Sciatic nerve (tissue), 2 donors: ENCODE data around the gene DLG2. TPM values are rescaled to one million over a fixed set of nuclear protein-coding genes. Genes with fewer than 3 reads are reported as not detected.
"Not testable (repeated sequence)": the region's sequence is repeated elsewhere in the genome, so short reads cannot be mapped to it uniquely, and the experiment has no call there.

Experiments
- ATAC-seq: fragments of 200-7000 bp; cut with Tn5 transposase; one replicate; pipeline ENCODE4 v1.9.1; 2020; ENCODE audit warnings: mild to moderate bottlenecking, moderate library complexity
- DNase-seq: peaks from one replicate; pipeline ENCODE4 v3.0.0-alpha.2; 2020; ENCODE audit warnings: low spot score
- intact Hi-C: fragments of 100-400 bp; cut with DNase I; formaldehyde crosslinking; loops from one replicate; pipeline ENCODE4 v1.14.2; 2022
- total RNA-seq: library from RNA; stranded (reverse); fragmentation: NEBNext Ultra II Directional; extraction: Animal tissue kit (Norgen Biotek cat#: 25700); gene quantifications from one replicate; pipeline ENCODE4 v1.2.1, GENCODE V29; 2021
- donor health status: DM: no; HTN: no; CAD: no.
- donor health status: DM: no; HTN: no; CAD: no.

Gene DLG2
- total RNA-seq, 1 donor from 2014 or later, result 17.3 TPM

DNA sequence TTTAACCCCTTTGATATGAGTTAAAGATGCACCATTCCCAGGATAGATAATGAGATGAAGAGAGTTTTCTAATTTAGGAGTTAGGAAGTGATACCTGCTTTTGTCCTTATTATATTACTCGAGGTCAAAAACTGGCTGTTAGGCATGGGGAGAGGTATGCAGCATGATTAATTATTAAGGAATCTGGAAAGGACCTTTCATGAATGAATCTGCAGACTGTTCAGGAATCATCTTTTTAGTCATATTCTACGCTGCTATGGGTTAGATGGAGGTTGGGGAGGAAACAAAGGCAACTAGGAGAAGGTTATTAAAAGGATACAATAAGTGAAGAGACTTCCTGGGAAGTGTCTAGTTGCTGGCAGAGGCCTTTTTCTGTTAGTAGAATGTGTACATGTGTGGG is 1848.5 kb downstream of the DLG2 start:
- DNase-seq, result no peak
- intact Hi-C loops, result no loop called here
- no peak for ATAC-seq

- DNase-seq (no peak), ATAC-seq (no peak)
Measured at GRCh38 chr11:83773950-83774880, 1852.9 kb downstream of the DLG2 start.

DNA sequence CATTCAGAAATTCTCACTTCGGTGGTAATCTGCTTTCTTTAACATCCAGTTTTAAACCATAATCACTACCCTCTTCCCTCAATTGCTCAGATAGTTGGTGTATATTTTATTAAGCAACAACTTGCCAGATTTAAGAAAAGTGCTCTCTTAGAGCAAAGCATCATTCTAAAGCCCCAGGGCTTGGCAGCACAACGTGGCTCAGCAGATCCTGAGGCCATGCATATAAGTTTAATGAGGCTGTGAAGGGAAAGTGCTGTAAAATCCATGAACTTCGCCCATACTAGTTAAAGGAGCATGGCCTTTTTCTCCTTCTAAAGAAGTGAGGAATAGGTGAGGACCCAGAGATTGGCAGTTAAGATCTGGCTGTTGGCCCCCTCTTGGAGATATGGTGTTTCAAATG is 1858.7 kb downstream of the DLG2 start:
- intact Hi-C loops, result no loop called here
- no peak for DNase-seq

More at GRCh38 chr11:83773950-83774880, 1852.9 kb downstream of the DLG2 start:
- intact Hi-C loops, result no loop called here

GRCh38 chr11:83766932-83767331 is 1860.2 kb downstream of the DLG2 start:
- intact Hi-C loops, result no loop called here
- no peak for ATAC-seq
- DNase-seq, result no peak

More for the DNA sequence above, 1858.7 kb downstream of the DLG2 start:
- no peak for ATAC-seq

- intact Hi-C loops, result no loop called here
- DNase-seq (no peak), ATAC-seq (no peak)
Measured at GRCh38 chr11:83764643-83765042, 1862.5 kb downstream of the DLG2 start.

DNA sequence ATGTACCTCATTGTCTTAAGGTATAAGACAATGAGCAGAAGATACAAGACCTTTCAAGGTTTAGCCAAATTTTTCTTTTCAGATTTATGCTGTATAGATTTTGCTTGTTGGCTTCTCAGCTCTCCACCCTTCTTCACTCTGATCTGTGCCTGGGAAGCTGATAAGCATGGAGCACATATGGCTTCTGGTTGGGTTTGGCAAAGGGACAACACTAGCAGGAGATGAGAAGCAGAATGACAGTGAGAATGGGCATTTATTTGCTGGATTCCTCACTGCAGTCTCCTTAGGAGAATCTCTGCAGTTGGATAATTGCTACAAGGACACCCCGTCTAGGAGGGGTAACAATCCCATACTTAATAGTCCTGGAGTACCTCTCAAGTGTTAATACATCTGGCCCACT is 1866.2 kb downstream of the DLG2 start:
- ATAC-seq, result no peak
- intact Hi-C loops, result no loop called here
- DNase-seq, result no peak

DNA sequence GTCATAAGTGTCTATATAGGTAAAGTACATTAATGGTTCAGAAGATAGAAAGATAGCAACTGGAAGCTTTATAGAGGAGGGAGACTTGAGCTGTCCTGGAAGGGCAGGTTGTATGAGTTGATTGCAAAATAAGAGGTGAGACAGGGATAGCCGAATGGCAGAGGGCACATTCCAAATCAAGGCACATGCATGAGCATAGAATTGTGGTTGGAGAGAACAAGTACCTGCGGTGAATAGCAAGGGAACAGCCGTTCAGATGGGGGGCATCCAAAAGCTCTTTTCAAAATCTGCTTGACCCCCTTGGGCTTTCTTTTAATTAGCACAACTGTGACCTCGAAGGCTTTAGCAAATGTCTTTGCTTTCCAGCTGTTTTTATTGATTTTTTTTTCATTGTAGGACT is 1868.0 kb downstream of the DLG2 start:
- DNase-seq, result no peak
- intact Hi-C loops, result no loop called here
- no peak for ATAC-seq

DNA sequence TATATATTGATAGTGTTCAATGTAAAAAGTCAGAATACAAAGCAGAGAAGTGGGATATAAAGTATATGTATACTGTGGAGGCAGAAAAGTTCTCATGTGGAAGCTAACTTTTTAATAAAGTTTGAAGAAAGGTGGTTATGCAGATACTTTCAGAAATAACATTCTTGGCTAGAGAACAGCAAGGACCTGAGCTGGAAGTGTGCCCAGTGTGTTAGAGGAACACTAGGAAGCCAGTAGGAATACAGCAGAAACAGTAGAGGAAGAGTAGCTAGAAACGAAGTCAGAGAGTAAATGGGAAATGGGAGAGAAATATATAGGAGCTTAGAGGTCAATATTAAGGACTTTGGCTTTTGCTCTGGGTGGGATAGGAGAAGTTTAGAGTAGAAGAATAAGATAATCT is 1876.1 kb downstream of the DLG2 start:
- DNase-seq, result no peak
- ATAC-seq, result no peak
- intact Hi-C loops, result no loop called here

DNA sequence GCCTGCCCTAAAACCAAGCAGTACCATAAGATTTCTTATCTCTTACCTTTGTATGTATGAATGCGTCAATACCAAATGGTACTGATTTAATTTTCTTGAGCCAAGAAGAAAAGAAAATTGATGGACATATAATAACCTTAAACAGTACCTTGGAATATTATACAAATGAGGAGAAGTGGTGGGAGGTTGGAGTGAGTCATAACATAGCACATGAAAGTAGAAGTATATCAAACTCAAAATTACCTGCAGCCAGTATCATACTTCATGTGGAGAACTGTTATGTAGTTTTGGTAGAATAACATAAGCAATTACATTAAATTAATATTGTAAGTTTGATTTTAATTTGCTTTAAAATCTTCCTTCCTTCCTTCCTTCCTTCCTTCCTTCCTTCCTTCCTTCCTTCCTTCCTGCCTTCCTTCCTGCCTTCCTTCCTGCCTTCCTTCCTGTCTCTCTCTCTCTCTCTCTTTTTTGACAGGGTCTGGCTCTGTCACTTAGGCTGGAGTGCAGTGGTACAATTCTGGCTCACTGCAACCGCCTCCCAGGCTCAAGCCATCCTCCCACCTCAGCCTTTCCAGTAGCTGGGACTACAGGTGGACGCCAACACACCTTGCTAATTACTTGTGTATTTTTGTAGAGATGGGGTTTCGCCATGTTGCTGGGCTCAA is 1880.1 kb downstream of the DLG2 start:
- intact Hi-C loops, result no loop called here
- DNase-seq (no peak), ATAC-seq (no peak)

- DNase-seq, result no peak
- ATAC-seq, result no peak
- intact Hi-C loops, result no loop called here
Measured at GRCh38 chr11:83744620-83745192, 1882.4 kb downstream of the DLG2 start.

DNA sequence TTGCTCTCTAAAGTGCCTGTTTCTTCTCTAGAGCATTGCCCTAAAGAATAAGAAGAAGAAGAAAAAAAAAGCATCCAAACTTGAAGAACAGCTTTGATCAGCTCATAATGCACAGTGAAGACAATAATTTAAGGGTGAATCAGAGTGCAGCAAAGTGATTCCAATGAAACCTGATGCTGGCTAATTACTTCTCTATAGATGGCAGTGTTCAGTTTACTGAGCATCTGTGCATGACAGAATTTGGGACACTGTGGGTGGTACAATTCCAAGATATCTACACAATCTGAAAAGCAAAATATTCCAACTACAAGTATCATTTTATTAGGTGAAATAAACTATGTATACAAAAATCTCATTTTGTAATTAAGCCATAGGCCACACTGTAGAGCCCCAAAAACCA is 1890.5 kb downstream of the DLG2 start:
- DNase-seq, result no peak
- intact Hi-C loops, result no loop called here
- ATAC-seq, result no peak

DNA sequence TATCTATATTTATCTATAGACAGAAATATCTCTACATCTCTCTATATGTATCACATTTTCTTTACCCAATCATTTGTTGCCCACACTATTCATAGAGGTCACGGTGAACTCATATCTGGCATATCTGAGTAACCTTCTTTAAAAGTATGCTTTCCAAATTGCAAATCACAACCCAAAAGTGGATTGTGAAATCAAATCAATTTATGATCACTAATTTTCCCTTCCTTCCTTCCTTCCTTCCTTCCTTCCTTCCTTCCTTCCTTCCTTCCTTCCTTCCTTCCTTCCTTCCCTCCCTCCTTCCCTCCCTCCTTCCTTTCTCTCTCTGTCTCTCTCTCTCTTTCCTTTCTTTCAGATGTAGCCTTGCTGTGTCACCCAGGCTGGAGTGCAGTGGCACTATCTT is 1893.0 kb downstream of the DLG2 start:
- ATAC-seq (no peak), DNase-seq (no peak)
- intact Hi-C loops, result no loop called here

DNA sequence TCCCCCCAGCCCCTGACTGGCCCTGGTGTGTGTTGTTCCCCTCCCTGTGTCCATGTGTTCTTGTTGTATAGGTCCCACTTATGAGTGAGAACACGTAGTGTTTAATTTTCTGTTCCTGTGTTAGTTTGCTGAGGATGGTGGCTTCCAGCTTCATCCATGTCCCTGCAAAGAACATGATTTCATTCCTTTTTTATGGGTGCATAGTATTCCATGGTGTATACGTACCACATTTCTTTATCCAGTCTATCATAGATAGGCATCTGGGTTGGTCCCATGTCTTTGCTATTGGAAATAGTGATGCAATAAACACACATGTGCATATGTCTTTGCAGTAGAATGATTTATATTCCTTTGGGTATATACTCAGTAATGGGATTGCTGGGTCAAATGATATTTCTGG is 1895.9 kb downstream of the DLG2 start:
- ATAC-seq, DNase-seq, intact Hi-C loops: not testable (repeated sequence)

GRCh38 chr11:83728281-83728680 is 1898.9 kb downstream of the DLG2 start:
- ATAC-seq, result no peak
- intact Hi-C loops, result no loop called here
- DNase-seq, result no peak

- intact Hi-C loops, result no loop called here
- no peak for DNase-seq
- ATAC-seq, result no peak
Measured at GRCh38 chr11:83727251-83727650, 1899.9 kb downstream of the DLG2 start.

DNA sequence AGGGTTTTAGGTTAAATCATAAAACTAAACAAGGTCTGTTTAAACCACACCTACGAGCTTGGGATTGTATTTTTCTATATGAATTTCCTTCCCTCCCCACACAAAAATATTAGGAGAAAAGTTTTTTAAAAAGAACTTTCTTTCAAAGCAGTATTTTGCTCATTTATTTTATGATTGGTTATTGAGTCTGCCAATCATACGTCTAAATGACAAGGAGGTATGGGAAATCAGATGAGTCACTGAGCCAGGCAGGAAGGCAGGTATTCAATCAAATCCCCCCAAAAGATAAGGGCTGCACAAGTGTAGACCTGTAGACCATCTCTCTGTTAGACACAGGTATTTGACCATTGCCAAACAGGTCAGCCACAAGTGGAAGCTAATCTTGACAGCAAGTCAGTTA is 1900.8 kb downstream of the DLG2 start:
- ATAC-seq (no peak), DNase-seq (no peak)
- intact Hi-C loops, result no loop called here

- ATAC-seq, result no peak
- DNase-seq, result no peak
- intact Hi-C loops, result no loop called here
Measured at GRCh38 chr11:83725728-83726127, 1901.4 kb downstream of the DLG2 start.

DNA sequence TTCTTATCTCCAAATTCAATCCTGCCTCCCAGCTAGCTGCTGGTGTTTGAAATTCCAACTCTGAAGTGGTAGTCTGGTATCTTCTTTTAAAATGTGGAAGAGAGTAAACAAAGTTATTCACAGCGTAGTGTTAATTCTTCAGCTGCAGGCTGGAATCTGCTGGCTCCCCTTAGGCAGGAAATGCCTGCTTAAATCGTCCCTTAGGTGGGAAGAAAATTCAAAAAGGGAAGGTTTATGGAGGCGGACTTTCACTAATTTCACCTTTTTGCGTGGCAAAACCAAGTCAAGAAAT is 1901.9 kb downstream of the DLG2 start:
- ATAC-seq (peak; percentile 40), DNase-seq (no peak)
- intact Hi-C loops, result no loop called here

DNA sequence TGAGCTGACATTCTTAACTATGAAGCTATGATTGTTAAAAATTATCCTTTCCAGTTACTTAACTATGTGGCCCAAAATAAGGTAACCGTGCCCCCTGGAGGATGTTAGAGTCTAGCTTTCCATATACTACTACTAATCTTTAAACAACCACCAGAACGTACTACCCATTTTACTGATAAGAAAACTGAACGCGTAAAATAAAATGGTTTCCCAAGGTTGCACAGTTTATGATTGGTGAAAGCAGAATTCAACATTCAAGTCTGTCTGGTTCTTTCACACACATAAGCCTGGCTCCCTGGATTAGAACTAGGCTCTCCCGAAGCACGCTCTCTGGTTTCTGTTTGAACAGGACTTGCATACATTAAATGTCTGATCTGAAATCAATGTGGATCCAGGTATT is 1903.1 kb downstream of the DLG2 start:
- ATAC-seq (peak; percentile 81), DNase-seq (no peak)
- intact Hi-C loops, result no loop called here

GRCh38 chr11:83722392-83723119 is 1904.6 kb downstream of the DLG2 start:
- intact Hi-C loops, result no loop called here
- no peak for ATAC-seq
- no peak for DNase-seq
